ENCODE data around the gene NCR3LG1. TPM values are rescaled to one million over a fixed set of nuclear protein-coding genes. Genes with fewer than 3 reads are reported as not detected.

Gene NCR3LG1
- total RNA-seq, 1 donor from 2014 or later, result 0.39 TPM

DNA sequence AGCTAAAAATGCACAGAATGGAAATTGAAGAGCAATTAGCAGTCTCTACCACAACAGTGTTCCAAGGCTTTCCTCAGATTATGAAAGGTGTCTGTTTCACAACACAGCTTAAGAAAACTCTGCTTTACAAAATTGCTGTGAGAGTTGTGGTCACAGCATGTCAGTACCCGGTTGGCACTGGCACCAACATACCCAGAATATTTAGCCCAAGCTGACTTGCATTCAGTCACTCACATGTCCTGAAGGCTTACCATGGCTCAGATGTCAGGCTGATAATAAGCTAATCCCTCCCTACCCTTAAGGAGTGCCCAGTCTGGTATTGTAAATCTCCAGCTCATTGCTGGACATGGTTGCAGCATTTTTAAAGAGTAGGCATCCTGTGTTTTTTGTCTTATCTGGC is 14.9 kb downstream of the NCR3LG1 start:
- no peaks in the 10 kb centered on the region for H3K27me3 Mint-ChIP-seq (ENCODE audit: insufficient read depth, low read depth)
- no peak for TF ChIP-seq CTCF (IDR thresholded peaks at IDR 0.05)
- no peak for TF ChIP-seq EZH2phosphoT487 (IDR thresholded peaks at IDR 0.05)
- TF ChIP-seq EZH2 (IDR thresholded peaks at IDR 0.05), result no peak
- no peak overlapping the region for H2AFZ ChIP-seq (replicated peaks)

DNA sequence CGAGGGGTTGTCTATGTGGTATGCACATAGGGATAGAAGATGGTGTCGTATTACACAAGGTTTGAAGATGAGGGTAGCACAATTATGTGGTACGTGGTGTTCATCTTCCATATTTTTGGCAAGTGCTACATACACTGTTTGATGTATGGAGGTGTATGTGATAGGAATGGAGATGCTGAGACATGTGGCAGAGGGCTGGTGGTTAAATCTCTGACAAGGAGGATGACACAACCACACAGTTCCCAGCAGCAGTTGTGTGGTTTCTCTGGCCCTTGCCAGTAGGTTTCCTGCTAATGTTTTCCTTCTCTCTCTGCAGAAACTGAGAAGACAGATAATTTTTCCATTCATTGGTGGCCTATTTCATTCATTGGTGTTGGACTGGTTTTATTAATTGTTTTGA is 17.0 kb downstream of the NCR3LG1 start:
- no peak for DNase-seq (ENCODE audit: low spot score)
- H3K9me3 Mint-ChIP-seq, result peaks cover 48% of the 10 kb centered on the region
- no peaks in the 10 kb centered on the region for H4K20me1 ChIP-seq (ENCODE audit: low read depth)
- no peaks in the 10 kb centered on the region for H3K36me3 ChIP-seq
- no peaks in the 10 kb centered on the region for H3K79me2 ChIP-seq (ENCODE audit: low read depth)
- H2AFZ ChIP-seq (replicated peaks), result no peak overlapping the region
- H3K4me3 Mint-ChIP-seq, result no peak overlapping the region
- H3K4me1 Mint-ChIP-seq, result no peaks in the 10 kb centered on the region
- no peaks in the 10 kb centered on the region for H3K27me3 ChIP-seq
- H3K9ac ChIP-seq, result no peak overlapping the region
- H3F3A ChIP-seq (ENCODE audit: low read depth), result no peaks in the 10 kb centered on the region
- H3K4me1 ChIP-seq, result no peaks in the 10 kb centered on the region
- H3K4me2 ChIP-seq, result no peak overlapping the region
- TF ChIP-seq EZH2phosphoT487 (IDR thresholded peaks at IDR 0.05), result no peak
- no peak for TF ChIP-seq EZH2 (IDR thresholded peaks at IDR 0.05)
- no peak for TF ChIP-seq CTCF (IDR thresholded peaks at IDR 0.05)
- H3K4me3 ChIP-seq, result no peak overlapping the region
- peaks cover 16% of the 10 kb centered on the region for H3K9me3 ChIP-seq (ENCODE audit: low read depth)
- H3K27ac ChIP-seq, result no peak overlapping the region
- H3K27ac Mint-ChIP-seq, result no peak overlapping the region
- H3K27me3 Mint-ChIP-seq (ENCODE audit: insufficient read depth, low read depth), result no peaks in the 10 kb centered on the region
- H3K36me3 Mint-ChIP-seq, result peaks cover 57% of the 10 kb centered on the region

More for the DNA sequence above, 14.9 kb downstream of the NCR3LG1 start:
- H3K4me3 ChIP-seq, result no peak overlapping the region
- H3K9me3 Mint-ChIP-seq, result peaks cover 40% of the 10 kb centered on the region
- DNase-seq (ENCODE audit: low spot score), result no peak
- H3K9me3 ChIP-seq (ENCODE audit: low read depth), result peaks cover 8% of the 10 kb centered on the region
- no peaks in the 10 kb centered on the region for H3K27me3 ChIP-seq
- H3K36me3 ChIP-seq, result no peaks in the 10 kb centered on the region
- no peak overlapping the region for H3K4me2 ChIP-seq
- H3K27ac ChIP-seq, result no peak overlapping the region
- H3F3A ChIP-seq (ENCODE audit: low read depth), result no peaks in the 10 kb centered on the region
- no peaks in the 10 kb centered on the region for H3K4me1 Mint-ChIP-seq
- H3K9ac ChIP-seq, result no peak overlapping the region
- H3K36me3 Mint-ChIP-seq, result peaks cover 51% of the 10 kb centered on the region
- H3K27ac Mint-ChIP-seq, result no peak overlapping the region
- no peaks in the 10 kb centered on the region for H3K79me2 ChIP-seq (ENCODE audit: low read depth)
- H3K4me3 Mint-ChIP-seq, result no peak overlapping the region
- no peaks in the 10 kb centered on the region for H4K20me1 ChIP-seq (ENCODE audit: low read depth)
- no peaks in the 10 kb centered on the region for H3K4me1 ChIP-seq

GRCh38 chr11:17369094-17369493 is 17.5 kb downstream of the NCR3LG1 start:
- Histone ChIP-seq H3K27ac (no peak overlapping the region), H4K20me1 (ENCODE audit: low read depth) (no peaks in the 10 kb centered on the region), H3K9ac (no peak overlapping the region), H3K36me3 (no peaks in the 10 kb centered on the region), H3K27me3 (no peaks in the 10 kb centered on the region), H3K79me2 (ENCODE audit: low read depth) (no peaks in the 10 kb centered on the region), H3K4me3 (no peak overlapping the region), H3K9me3 (ENCODE audit: low read depth) (peaks cover 16% of the 10 kb centered on the region), H2AFZ (replicated peaks) (no peak overlapping the region), H3F3A (ENCODE audit: low read depth) (no peaks in the 10 kb centered on the region), H3K4me1 (no peaks in the 10 kb centered on the region), H3K4me2 (no peak overlapping the region)
- peaks cover 49% of the 10 kb centered on the region for H3K9me3 Mint-ChIP-seq
- TF ChIP-seq EZH2phosphoT487 (IDR thresholded peaks at IDR 0.05) (no peak), CTCF (IDR thresholded peaks at IDR 0.05) (no peak), EZH2 (IDR thresholded peaks at IDR 0.05) (no peak)
- H3K27ac Mint-ChIP-seq, result no peak overlapping the region
- no peak for DNase-seq (ENCODE audit: low spot score)
- peaks cover 53% of the 10 kb centered on the region for H3K36me3 Mint-ChIP-seq
- no peak overlapping the region for H3K4me3 Mint-ChIP-seq
- no peaks in the 10 kb centered on the region for H3K4me1 Mint-ChIP-seq
- H3K27me3 Mint-ChIP-seq (ENCODE audit: insufficient read depth, low read depth), result no peaks in the 10 kb centered on the region

All from neural progenitor cell (in vitro differentiated cells).